ENCODE data around the gene LYPD5.

Gene LYPD5

DNA sequence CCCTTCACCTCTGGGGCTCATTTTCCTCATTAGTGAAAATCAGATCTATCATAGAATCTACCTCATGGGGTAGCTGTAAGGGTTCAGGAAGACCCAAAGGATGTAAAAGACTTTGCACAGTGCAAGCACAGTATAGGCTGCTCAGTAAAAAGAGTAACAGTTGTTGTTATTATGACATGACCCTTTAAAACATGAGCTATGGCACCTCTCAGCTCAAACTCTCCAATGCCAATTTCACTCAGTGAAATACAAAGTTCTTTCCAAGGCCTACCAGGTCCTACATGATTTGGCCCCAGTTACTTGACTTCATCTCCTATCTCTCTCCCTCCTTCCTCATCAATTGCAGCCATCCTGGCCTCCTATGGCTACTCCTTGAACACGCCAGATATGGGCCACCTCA, 52.3 kb downstream of the LYPD5 start:
- DNase-seq: no peak

- DNase-seq: no peak
Observed at GRCh38 chr19:43749152-43749551, 53.1 kb downstream of the LYPD5 start.

- no peak for DNase-seq
Observed at GRCh38 chr19:43748685-43749084, 53.6 kb downstream of the LYPD5 start.

DNA sequence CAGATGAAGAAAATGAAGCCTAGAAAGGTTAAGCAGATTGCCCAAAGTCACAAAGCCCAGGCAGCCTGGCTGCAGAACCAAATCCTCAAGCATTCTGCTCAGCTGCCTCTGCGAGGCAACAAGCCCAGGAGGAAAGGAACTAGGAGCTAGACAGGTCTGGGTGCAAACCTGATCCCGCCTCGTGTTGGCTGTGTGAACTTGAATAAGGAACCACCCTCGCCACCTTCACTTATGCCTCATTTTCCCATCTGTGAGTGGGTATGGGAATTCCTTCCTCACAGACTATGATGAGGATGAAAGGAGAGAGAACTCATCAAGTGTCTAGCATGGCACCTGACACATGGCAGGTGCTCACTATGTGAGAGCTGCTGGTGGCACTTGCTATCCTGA, 54.0 kb downstream of the LYPD5 start:
- no peak for DNase-seq

GRCh38 chr19:43747557-43748204, 54.6 kb downstream of the LYPD5 start:
- no peak for DNase-seq
